Stimulated activated CD8-positive, alpha-beta memory T cell treated with anti-CD3 and anti-CD28 coated beads, Interleukin-2, amount 100 ng/mL, for 1 hour (primary cell): ENCODE data around the gene RPS2.

Experiments
- DNase-seq, 2 donors: peaks; one replicate each; pipeline ENCODE4 v3.0.0-alpha.2; 2020; ENCODE audit warnings: low read depth in 2 of 2

The RPS2 gene

DNA sequence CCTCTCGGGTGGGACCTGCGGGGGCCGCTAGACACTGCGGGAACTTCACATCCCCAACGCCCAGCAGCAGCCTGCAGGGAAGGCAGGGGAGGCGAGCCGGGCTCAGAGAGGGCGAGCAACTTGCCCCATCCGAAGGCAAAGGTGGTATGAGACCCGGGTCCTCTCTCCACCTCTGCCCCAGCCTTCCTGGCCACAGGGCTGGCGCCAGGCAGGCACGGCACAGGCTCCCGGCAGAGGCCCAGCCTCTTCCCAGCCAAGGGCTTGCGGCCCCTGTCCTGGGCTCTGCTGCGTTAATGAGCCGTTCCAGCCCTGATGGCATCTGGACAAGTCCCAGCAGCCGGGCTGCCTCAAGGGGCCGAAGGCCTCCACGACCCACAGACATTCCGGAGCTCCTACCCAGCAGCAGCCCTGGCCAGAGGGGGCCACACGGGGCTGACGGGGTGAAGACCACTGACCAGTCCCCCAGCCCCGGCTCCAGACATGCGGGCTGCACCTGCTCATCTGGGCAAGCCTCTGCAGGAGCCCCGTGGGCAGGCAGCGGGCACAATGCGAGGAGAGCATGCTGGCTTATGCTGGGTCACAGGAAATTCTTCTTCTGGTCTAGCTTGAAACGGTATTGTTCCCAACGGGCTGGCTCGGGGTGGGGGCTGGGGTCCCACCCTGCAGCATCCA is 45.2 kb downstream of the RPS2 start:
- DNase-seq: no peak

DNA sequence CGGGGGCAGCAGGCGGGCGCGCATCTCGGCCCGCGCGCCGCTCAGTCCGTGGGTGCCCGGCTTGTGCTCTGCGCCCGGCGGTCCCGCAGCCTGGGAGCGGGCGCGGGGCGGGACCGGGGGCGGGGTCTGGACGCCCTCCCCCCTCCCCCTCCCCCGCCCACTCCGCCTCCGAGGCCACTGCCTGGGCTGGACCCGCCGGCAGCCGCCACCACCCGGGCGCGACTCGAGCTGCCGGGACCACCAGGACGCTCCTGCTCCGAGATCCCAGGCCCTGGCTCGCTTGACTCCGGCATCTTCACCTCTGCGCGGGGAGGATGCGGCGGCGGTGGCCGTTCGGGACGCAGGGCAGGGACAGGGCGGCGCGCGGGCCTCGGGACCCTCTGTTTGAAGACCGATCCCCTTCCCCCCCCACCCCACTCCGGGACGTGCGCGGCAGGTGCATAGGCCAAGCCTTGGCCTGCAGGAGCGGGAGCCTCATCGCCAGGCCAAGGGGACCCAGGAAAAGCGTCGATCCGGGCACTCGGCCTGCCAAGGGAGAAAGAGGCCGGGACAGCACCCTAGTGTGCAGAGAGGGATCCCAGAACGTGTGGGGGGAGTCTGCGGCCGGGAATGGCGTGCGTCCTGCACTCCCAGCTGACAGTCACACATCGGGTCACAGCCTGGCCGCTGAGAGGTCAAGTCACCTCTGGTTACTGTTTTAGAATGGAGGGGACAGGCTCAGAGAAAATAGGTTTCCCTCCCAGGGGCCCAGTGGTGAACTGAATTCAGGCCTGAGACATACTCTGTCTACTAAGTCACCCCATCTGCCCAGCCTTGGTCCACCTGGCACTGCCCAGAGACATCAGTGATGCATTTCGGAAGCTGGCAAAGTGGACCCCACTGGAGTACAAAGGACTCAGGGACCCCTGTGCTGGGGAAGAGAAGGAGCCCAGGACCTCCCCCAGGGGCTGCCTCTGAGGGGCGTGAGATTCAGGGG is 46.0 kb downstream of the RPS2 start, which contains the start of gene HS3ST6:
HS3ST6 (minus strand) TSS at position 65 of the 976 bp plus-strand sequence. CDS start 92 bp downstream, outside the sequence.
- no peak for DNase-seq

DNA sequence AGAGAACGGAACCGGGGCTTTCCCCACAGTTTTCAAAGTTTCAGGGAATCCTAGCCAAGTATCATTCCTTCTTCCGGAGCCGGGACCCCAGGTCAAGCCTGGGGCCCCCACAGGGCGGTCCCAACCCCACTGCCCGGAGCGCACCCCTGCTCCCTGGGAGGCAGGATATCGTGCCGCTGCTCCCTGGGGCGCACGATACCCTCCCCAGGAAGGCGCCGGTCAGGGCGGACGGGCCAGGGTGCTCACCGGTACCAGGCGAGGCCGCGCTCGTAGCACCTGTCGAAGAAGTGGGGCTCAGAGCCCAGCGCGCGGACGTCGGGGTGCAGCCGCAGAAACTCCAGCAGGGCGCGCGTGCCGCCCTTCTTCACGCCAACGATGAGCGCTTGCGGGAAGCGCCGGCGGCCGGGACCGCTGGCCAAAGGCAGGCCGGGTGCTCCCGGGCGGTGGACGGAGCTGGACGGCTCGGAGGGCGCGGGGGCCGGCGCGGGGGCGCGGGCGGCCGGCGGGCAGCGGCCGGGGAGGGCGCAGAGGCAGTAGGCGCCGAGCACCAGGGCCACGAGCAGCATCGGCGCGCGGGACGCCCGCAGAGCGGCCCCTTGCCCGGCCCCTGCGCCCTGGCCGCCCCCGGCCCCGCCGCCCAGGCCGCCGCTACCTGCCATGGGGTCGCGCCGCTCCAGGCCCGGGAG is 46.8 kb downstream of the RPS2 start:
- DNase-seq: no peak

DNA sequence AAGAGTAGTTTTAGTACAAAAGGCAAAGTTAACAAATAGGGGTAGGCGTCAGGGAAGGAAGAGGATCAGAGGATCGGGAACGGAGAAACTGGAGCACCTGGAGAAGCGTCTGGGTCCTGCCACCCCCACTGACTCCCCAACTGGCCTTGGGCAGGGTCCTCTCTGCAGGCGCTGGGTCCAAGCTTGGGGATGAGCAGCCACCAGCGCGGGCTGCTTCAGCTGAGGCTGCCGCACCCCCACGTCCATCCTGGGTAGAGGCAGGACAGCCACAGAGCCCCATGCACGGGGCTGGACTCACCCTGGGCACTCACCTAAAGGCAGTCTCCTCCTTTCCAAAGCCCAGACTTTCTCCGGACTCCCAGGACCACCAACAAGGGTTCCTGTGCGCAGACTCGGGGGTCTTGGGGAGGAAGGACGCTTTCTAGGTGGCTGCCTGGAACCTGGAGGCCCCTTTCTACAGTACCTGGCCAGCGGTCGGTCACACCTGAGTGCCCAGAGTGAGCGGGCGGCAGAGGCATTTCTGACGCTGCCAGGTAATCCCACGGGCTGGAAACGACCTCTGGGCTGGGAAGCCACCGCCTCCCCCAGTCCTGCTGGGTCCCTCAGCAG is 47.5 kb downstream of the RPS2 start:
- no peak for DNase-seq

DNA sequence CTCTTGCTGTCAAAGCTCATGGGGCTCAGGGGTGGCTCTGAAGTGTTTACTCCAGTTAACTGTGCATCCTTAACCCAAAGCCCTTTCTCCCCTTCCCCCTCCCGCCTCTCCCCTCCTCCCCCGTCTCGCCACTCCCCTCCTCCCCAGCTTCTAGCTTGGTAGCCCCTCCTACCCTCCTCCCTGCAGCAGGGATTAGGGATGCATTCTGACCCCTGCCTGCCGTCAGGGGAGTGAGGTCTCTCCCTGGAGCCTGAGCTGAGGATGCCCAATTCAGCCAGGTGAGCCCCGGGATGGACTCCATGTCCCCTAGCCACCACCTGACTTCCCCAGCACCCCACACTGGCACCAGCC is 48.0 kb downstream of the RPS2 start:
- no peak for DNase-seq

DNA sequence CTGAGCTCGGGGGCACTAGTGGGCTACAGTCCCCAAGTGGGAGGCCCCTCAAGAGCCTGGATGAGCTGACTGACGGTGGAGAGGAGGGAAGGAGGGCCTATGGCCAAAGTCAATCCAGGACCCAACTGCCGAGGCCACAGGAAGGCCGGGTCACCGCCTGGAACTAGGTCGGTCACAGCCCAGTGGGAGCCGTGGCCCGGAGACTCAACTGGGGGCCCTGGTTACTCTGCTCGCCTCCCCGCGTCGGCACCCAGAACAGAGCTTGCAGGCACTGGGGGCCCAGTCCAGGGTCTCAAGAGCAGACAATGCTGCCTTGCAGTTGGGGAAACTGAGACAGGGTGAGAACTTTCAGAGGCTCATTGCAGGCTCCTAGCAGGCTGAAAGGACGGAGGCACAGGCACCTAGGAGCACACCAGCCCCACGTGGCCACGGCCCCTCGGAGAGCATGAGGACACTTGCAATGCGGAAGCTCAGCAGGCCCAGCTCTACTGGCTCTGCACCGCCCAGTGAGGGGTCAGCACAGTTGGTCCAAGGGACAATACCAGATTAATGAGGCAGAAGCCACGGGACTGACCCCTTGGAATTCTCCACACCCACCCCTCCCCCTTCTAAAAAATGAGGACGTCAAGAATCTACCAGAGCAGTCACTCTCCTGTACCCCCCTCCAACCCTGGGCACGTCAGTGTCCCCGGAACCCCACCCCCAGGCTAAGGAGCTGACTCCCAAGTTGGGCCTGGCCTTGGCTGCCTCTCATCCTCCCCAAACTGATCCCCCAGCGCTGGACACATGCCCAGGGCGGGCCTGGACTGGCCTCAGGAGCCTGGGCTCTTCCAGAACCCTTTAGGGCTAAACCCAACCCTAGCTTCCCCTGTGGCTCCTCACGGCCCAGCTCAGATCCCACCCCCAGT is 48.6 kb downstream of the RPS2 start:
- DNase-seq: no peak

DNA sequence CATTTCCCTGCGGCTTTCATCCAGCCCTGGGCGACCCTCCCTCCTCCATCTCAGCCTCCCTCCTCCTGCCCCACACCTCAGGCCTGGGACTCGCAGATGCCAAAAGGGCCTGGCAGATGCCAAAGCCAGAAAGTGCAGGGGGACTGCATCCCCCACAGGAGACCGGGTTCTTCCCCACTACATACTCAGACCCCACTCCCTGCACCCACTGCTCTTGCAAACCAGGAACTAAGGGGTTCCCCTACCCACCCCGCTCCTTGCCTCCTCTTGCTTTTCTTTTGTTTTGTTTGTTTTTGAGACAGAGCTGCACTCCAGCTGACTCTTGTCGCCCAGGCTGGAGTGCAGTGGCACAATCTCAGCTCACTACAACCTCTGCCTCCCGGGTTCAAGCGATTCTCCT is 49.6 kb downstream of the RPS2 start:
- no peak for DNase-seq

DNA sequence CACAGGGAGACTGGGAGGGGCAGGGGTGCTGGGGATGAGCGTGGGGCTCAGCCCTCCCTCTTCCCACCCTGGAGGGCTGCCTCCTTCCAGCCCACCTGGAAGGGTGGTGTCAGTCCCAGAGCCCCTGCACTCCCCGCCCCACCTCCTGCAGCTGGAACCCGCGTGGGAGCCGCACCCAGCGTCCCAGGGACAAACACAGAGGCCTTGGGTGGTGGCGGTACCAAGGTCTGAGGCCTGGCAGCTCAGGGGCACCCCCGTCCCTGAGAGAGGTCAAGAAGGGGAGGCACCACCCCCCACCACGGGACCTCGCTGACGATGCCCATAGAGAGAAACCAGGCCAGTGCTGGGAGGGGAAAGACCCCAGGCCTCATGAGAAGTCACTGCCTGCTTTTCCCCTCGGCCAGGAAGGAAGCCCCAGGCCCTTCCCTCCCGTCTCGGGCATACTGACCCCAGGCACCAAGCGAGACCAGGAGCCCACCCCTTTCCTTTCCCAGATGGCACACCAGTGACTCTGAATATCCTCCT is 50.5 kb downstream of the RPS2 start:
- no peak for DNase-seq

DNA sequence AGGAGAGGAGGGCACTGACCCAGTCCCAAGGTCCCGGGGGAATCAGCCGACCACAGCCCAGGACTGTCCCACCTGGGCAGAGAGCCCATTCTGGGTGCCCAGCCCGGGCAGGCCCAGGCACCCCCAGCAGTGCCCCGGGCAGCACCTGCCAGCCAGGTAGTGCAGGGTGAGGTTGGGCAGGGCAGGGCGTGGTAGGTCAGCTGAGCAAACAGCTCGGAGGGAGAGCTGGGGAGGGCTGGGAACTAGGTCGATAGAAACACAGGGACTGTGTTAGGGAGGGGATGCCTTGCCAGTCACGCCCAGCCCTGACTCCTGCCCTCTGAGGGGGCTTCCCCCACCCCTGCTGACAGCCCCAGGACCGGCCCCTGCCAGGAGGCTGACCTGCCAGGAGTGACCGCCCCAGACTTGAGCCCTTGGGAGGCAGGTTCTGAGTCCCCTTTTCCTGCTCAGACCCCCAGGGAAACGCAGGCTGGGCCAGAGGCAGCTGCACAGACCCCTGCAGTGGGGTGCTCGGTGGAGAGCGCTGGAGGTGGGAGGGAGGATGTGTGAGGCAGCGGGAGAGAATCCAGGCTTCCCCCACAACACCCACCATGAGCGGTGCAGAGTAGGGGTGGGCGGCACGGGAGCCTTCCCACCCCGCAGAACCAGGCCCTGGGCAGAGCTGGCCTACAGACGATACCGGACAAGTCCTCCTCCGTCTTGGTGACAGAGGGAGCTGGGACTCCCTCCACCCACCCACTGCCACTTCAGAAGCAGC is 51.1 kb downstream of the RPS2 start:
- DNase-seq: no peak

DNA sequence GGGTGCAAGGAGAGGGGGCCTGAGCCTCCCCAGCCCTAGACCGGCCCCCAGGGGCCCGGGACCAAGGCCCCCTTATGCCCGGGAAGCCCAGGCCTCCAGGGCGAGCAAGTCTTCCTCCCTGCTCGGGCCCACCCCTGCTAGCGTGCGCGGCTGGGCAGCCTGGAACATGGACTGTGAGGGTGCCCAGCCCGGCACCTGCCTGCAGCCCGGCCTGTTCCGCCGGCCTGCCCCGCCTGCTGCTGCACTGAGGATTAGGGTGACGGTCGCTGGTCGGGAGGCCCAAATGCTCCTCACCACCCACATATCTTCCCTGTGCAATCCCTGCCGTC is 52.4 kb downstream of the RPS2 start:
- DNase-seq: no peak
